GM19452 (cell line): Measurements from ENCODE around the gene MPRIP.
"Not testable (repeated sequence)": the region's sequence is repeated elsewhere in the genome, so short reads cannot be mapped to it uniquely, and the experiment has no call there.

Source experiments
- ATAC-seq: cut with Tn5 transposase; IDR thresholded peaks from one replicate; pipeline ENCODE4 v1.9.1; 2021; ENCODE audit not compliant: unreplicated experiment

The MPRIP gene

GRCh38 chr17:17011043-17011907, 31.0 kb upstream of the MPRIP start:
- not testable (repeated sequence) for ATAC-seq

- ATAC-seq, result not testable (repeated sequence)
Observed at GRCh38 chr17:17013828-17014747, 28.2 kb upstream of the MPRIP start.

- ATAC-seq, result not testable (repeated sequence)
Observed at GRCh38 chr17:17014748-17015124, 27.5 kb upstream of the MPRIP start.

- ATAC-seq, result no peak
Observed at GRCh38 chr17:17015230-17015629, 27.0 kb upstream of the MPRIP start.

- ATAC-seq, result not testable (repeated sequence)
Observed at GRCh38 chr17:17016199-17017197, 25.8 kb upstream of the MPRIP start.

GRCh38 chr17:17017343-17018014, 24.8 kb upstream of the MPRIP start:
- no peak for ATAC-seq

- no peak for ATAC-seq
Observed at GRCh38 chr17:17018021-17018441, 24.2 kb upstream of the MPRIP start.

- ATAC-seq, result no peak
Observed at GRCh38 chr17:17018612-17019429, 23.4 kb upstream of the MPRIP start.

- no peak for ATAC-seq
Observed at GRCh38 chr17:17019430-17019762, 22.9 kb upstream of the MPRIP start.

GRCh38 chr17:17019891-17020456, 22.3 kb upstream of the MPRIP start:
- ATAC-seq, result no peak

- no peak for ATAC-seq
Observed at GRCh38 chr17:17020821-17021193, 21.4 kb upstream of the MPRIP start.

- ATAC-seq, result no peak
Observed at GRCh38 chr17:17021194-17021863, 20.9 kb upstream of the MPRIP start.

- ATAC-seq, result no peak
Observed at GRCh38 chr17:17022011-17022410, 20.2 kb upstream of the MPRIP start.

- ATAC-seq, result no peak
Observed at GRCh38 chr17:17022456-17022855, 19.8 kb upstream of the MPRIP start.

- ATAC-seq, result no peak
Observed at GRCh38 chr17:17024778-17025300, 17.4 kb upstream of the MPRIP start.

- ATAC-seq, result no peak
Observed at GRCh38 chr17:17025621-17026020, 16.6 kb upstream of the MPRIP start.

- no peak for ATAC-seq
Observed at GRCh38 chr17:17026163-17026562, 16.1 kb upstream of the MPRIP start.

- ATAC-seq, result no peak
Observed at GRCh38 chr17:17027442-17028058, 14.7 kb upstream of the MPRIP start.
